Measurements from ENCODE around the gene NDEL1. TPM values are rescaled to one million over a fixed set of nuclear protein-coding genes. Genes with fewer than 3 reads are reported as not detected.
"Not testable (repeated sequence)": the region's sequence is repeated elsewhere in the genome, so short reads cannot be mapped to it uniquely, and the experiment has no call there.

Gene NDEL1
- total RNA-seq, 1 donor from 2014 or later = 34.1 TPM

GRCh38 chr17:8392274-8392673, 43.4 kb upstream of the NDEL1 start:
- Mint-ChIP-seq H3K9me3 (no peaks in the 10 kb centered on the region), H3K27me3 (ENCODE audit: low read depth) (peaks cover 36% of the 10 kb centered on the region), H3K4me1 (no peaks in the 10 kb centered on the region), H3K36me3 (ENCODE audit: low read depth) (no peaks in the 10 kb centered on the region), H3K27ac (ENCODE audit: unreplicated experiment) (no peak overlapping the region), H3K4me3 (no peak overlapping the region)
- no peak for DNase-seq (ENCODE audit: low read depth, low spot score)
- TF ChIP-seq CTCF (conservative IDR thresholded peaks at IDR 0.05) = no peak

- no peak overlapping the region for H3K4me3 Mint-ChIP-seq
Measured at GRCh38 chr17:8392674-8393469, 42.8 kb upstream of the NDEL1 start.

GRCh38 chr17:8393470-8394231, 42.0 kb upstream of the NDEL1 start:
- H3K27ac Mint-ChIP-seq (ENCODE audit: unreplicated experiment) = no peak overlapping the region
- no peaks in the 10 kb centered on the region for H3K36me3 Mint-ChIP-seq (ENCODE audit: low read depth)
- no peaks in the 10 kb centered on the region for H3K4me1 Mint-ChIP-seq
- H3K9me3 Mint-ChIP-seq = no peaks in the 10 kb centered on the region
- peaks cover 49% of the 10 kb centered on the region for H3K27me3 Mint-ChIP-seq (ENCODE audit: low read depth)
- no peak for TF ChIP-seq CTCF (conservative IDR thresholded peaks at IDR 0.05)
- H3K4me3 Mint-ChIP-seq = no peak overlapping the region
- no peak for DNase-seq (ENCODE audit: low read depth, low spot score)

More at GRCh38 chr17:8392674-8393469, 42.8 kb upstream of the NDEL1 start:
- H3K4me1 Mint-ChIP-seq = no peaks in the 10 kb centered on the region
- H3K36me3 Mint-ChIP-seq (ENCODE audit: low read depth) = no peaks in the 10 kb centered on the region
- no peaks in the 10 kb centered on the region for H3K9me3 Mint-ChIP-seq
- TF ChIP-seq CTCF (conservative IDR thresholded peaks at IDR 0.05) = no peak
- DNase-seq (ENCODE audit: low read depth, low spot score) = no peak
- peaks cover 41% of the 10 kb centered on the region for H3K27me3 Mint-ChIP-seq (ENCODE audit: low read depth)
- H3K27ac Mint-ChIP-seq (ENCODE audit: unreplicated experiment) = no peak overlapping the region

GRCh38 chr17:8394497-8394896, 41.2 kb upstream of the NDEL1 start:
- DNase-seq (ENCODE audit: low read depth, low spot score); H3K27ac Mint-ChIP-seq (ENCODE audit: unreplicated experiment); H3K36me3 Mint-ChIP-seq (ENCODE audit: low read depth); H3K4me1 Mint-ChIP-seq; H3K9me3 Mint-ChIP-seq; H3K4me3 Mint-ChIP-seq: not testable (repeated sequence)
- H3K27me3 Mint-ChIP-seq (ENCODE audit: low read depth) = peaks cover 53% of the 10 kb centered on the region

- no peak for TF ChIP-seq CTCF (conservative IDR thresholded peaks at IDR 0.05)
- H3K27ac Mint-ChIP-seq (ENCODE audit: unreplicated experiment) = no peak within 1 kb of the TSS
Measured at GRCh38 chr17:8397636-8398035, 38.0 kb upstream of the NDEL1 start, which contains the start of gene RNF222. RNF222 (minus strand) TSS chr17:8397827; CDS start chr17:8393461, 4,366 bp downstream.

GRCh38 chr17:8398980-8399379, 36.7 kb upstream of the NDEL1 start:
- Mint-ChIP-seq H3K9me3 (no peaks in the 10 kb centered on the region), H3K4me1 (no peaks in the 10 kb centered on the region), H3K36me3 (ENCODE audit: low read depth) (no peaks in the 10 kb centered on the region), H3K27me3 (ENCODE audit: low read depth) (peaks cover 69% of the 10 kb centered on the region), H3K27ac (ENCODE audit: unreplicated experiment) (no peak overlapping the region), H3K4me3 (no peak overlapping the region)
- no peak for TF ChIP-seq CTCF (conservative IDR thresholded peaks at IDR 0.05)
- DNase-seq (ENCODE audit: low read depth, low spot score) = no peak

More at GRCh38 chr17:8397636-8398035, 38.0 kb upstream of the NDEL1 start, which contains the start of gene RNF222:
- Mint-ChIP-seq H3K9me3 (no peaks in the 10 kb centered on the region), H3K4me1 (no peaks in the 10 kb centered on the region), H3K27me3 (ENCODE audit: low read depth) (peaks cover 74% of the 10 kb centered on the region), H3K36me3 (ENCODE audit: low read depth) (no peaks in the 10 kb centered on the region), H3K4me3 (no peak within 1 kb of the TSS)
- no peak for DNase-seq (ENCODE audit: low read depth, low spot score)

Measured in neural crest cell (in vitro differentiated cells).